Stomach smooth muscle (tissue), 2 donors: Measurements from ENCODE around the gene VAC14.

Source experiments
- H3K27ac ChIP-seq: one replicate; pipeline ENCODE4 v1.7.0; 2013; ENCODE audit warnings: mild to moderate bottlenecking, low read length, inconsistent platforms
- H3K27me3 ChIP-seq, 2 donors: one replicate each; pipeline ENCODE4 v1.7.0; 2013; ENCODE audit warnings: low read length in 2 of 2; ENCODE audit not compliant: insufficient read depth in 2 of 2, control insufficient read depth in 1 of 2
- H3K36me3 ChIP-seq, 2 donors: one replicate each; pipeline ENCODE4 v1.7.0; 2013; ENCODE audit warnings: low read length in 2 of 2; ENCODE audit not compliant: control insufficient read depth in 2 of 2, insufficient read depth in 2 of 2
- H3K4me1 ChIP-seq: one replicate; pipeline ENCODE4 v1.7.0; 2013; ENCODE audit warnings: low read length; ENCODE audit not compliant: control insufficient read depth, insufficient read depth
- H3K4me3 ChIP-seq, 2 donors: one replicate each; pipeline ENCODE4 v1.7.0; 2013; ENCODE audit warnings: low read length in 2 of 2
- H3K9ac ChIP-seq, 2 donors: one replicate each; pipeline ENCODE4 v1.7.0; 2013; ENCODE audit warnings: low read length in 2 of 2, mild to moderate bottlenecking in 1 of 2
- H3K9me3 ChIP-seq, 2 donors: one replicate each; pipeline ENCODE4 v1.7.0; 2013; ENCODE audit warnings: low read length in 2 of 2; ENCODE audit not compliant: control insufficient read depth in 2 of 2
- donor health status: healthy.
- donor health status: Pancreatic carcinoma.

VAC14 gene

GRCh38 chr16:70665113-70665694 lies 135.8 kb downstream of the VAC14 start:
- Histone ChIP-seq H3K4me1 (peaks cover 26% of the 10 kb centered on the region), H3K9ac (no peak overlapping the region), H3K27me3 (no peaks in the 10 kb centered on the region), H3K27ac (no peak overlapping the region), H3K9me3 (no peaks in the 10 kb centered on the region), H3K36me3 (peaks cover 46 to 50% of the 10 kb centered on the region in 2 donors), H3K4me3 (no peak overlapping the region)

- H3K4me1 ChIP-seq: peaks cover 26% of the 10 kb centered on the region
- H3K36me3 ChIP-seq: peaks cover 39 to 48% of the 10 kb centered on the region in 2 donors
- no peak overlapping the region for H3K4me3 ChIP-seq
- H3K9ac ChIP-seq: no peak overlapping the region
- H3K27ac ChIP-seq: no peak overlapping the region
- no peaks in the 10 kb centered on the region for H3K27me3 ChIP-seq
- H3K9me3 ChIP-seq: no peaks in the 10 kb centered on the region
Observed at GRCh38 chr16:70664325-70665112, 136.4 kb downstream of the VAC14 start.

- no peaks in the 10 kb centered on the region for H3K27me3 ChIP-seq
- H3K4me3 ChIP-seq: no peak overlapping the region
- peaks cover 31 to 42% of the 10 kb centered on the region in 2 donors for H3K36me3 ChIP-seq
- H3K9me3 ChIP-seq: no peaks in the 10 kb centered on the region
- H3K4me1 ChIP-seq: peaks cover 26% of the 10 kb centered on the region
- H3K9ac ChIP-seq: no peak overlapping the region
- H3K27ac ChIP-seq: peak overlapping the region; percentile 18
Observed at GRCh38 chr16:70663524-70664324, 137.2 kb downstream of the VAC14 start.

GRCh38 chr16:70662991-70663523 lies 137.9 kb downstream of the VAC14 start:
- Histone ChIP-seq H3K27me3 (no peaks in the 10 kb centered on the region), H3K4me3 (no peak overlapping the region), H3K27ac (peak overlapping the region; percentile 58), H3K9ac (no peak overlapping the region), H3K36me3 (peaks cover 28 to 37% of the 10 kb centered on the region in 2 donors), H3K4me1 (peaks cover 24% of the 10 kb centered on the region), H3K9me3 (no peaks in the 10 kb centered on the region)

- Histone ChIP-seq H3K4me1 (peaks cover 24% of the 10 kb centered on the region), H3K4me3 (no peak overlapping the region), H3K9ac (peak overlapping the region in 1 of 2 donors; percentile 13), H3K27me3 (no peaks in the 10 kb centered on the region), H3K27ac (peak overlapping the region; percentile 58), H3K9me3 (no peaks in the 10 kb centered on the region), H3K36me3 (peaks cover 28 to 34% of the 10 kb centered on the region in 2 donors)
Observed at GRCh38 chr16:70661918-70662641, 138.9 kb downstream of the VAC14 start.

GRCh38 chr16:70661534-70661917 lies 139.4 kb downstream of the VAC14 start:
- H3K27ac ChIP-seq: peak overlapping the region; percentile 58

GRCh38 chr16:70660672-70661350 lies 140.1 kb downstream of the VAC14 start:
- H3K27ac ChIP-seq: no peak overlapping the region
- no peaks in the 10 kb centered on the region for H3K27me3 ChIP-seq
- no peaks in the 10 kb centered on the region for H3K9me3 ChIP-seq
- H3K4me1 ChIP-seq: peaks cover 24% of the 10 kb centered on the region
- H3K9ac ChIP-seq: no peak overlapping the region
- no peak overlapping the region for H3K4me3 ChIP-seq
- peaks cover 16 to 22% of the 10 kb centered on the region in 2 donors for H3K36me3 ChIP-seq

More at GRCh38 chr16:70661534-70661917, 139.4 kb downstream of the VAC14 start:
- Histone ChIP-seq H3K9ac (no peak overlapping the region), H3K4me3 (no peak overlapping the region), H3K4me1 (peaks cover 24% of the 10 kb centered on the region), H3K9me3 (no peaks in the 10 kb centered on the region), H3K27me3 (no peaks in the 10 kb centered on the region), H3K36me3 (peaks cover 23 to 29% of the 10 kb centered on the region in 2 donors)

- Histone ChIP-seq H3K36me3 (peaks cover 9 to 15% of the 10 kb centered on the region in 2 donors), H3K4me3 (no peak overlapping the region), H3K27me3 (no peaks in the 10 kb centered on the region), H3K27ac (no peak overlapping the region), H3K9me3 (no peaks in the 10 kb centered on the region), H3K9ac (no peak overlapping the region), H3K4me1 (peaks cover 24% of the 10 kb centered on the region)
Observed at GRCh38 chr16:70659953-70660671, 140.8 kb downstream of the VAC14 start.

GRCh38 chr16:70659546-70659945 lies 141.4 kb downstream of the VAC14 start:
- no peak overlapping the region for H3K27ac ChIP-seq
- H3K9me3 ChIP-seq: no peaks in the 10 kb centered on the region
- H3K36me3 ChIP-seq: peaks cover 6 to 9% of the 10 kb centered on the region in 2 donors
- H3K4me1 ChIP-seq: peaks cover 24% of the 10 kb centered on the region
- H3K9ac ChIP-seq: no peak overlapping the region
- H3K27me3 ChIP-seq: no peaks in the 10 kb centered on the region
- H3K4me3 ChIP-seq: no peak overlapping the region
